GM23338 (cell line): ENCODE data around the gene PAM. TPM values are rescaled to one million over a fixed set of nuclear protein-coding genes. Genes with fewer than 3 reads are reported as not detected.

Source experiments
- ATAC-seq: fragments of 200-7000 bp; cut with Tn5 transposase; 3 replicates; pipeline ENCODE4 v1.9.1; 2020
- DNase-seq: peaks from one replicate; pipeline ENCODE4 v3.0.0-alpha.2; 2015; ENCODE audit warnings: low spot score
- H2AFZ ChIP-seq: fragments of 200-600 bp; sonication (generic); 2 replicates; pipeline ENCODE4 v1.8.0; 2016; ENCODE audit warnings: antibody characterized with exemption, mild to moderate bottlenecking, moderate library complexity
- H3F3A ChIP-seq: fragments of 200-600 bp; sonication (generic); replicated peaks from 2 replicates; pipeline ENCODE4 v1.8.0; 2017; ENCODE audit warnings: antibody characterized with exemption, mixed run types, low read depth
- H3K27ac ChIP-seq: fragments of 200-600 bp; sonication (generic); 2 replicates; pipeline ENCODE4 v1.6.1; 2016; ENCODE audit warnings: low read depth
- H3K27me3 ChIP-seq: fragments of 200-600 bp; sonication (generic); 2 replicates; pipeline ENCODE4 v1.8.0; 2016; ENCODE audit warnings: mild to moderate bottlenecking, mixed run types, moderate library complexity; ENCODE audit not compliant: insufficient read depth
- H3K36me3 ChIP-seq: fragments of 200-600 bp; sonication (generic); 2 replicates; pipeline ENCODE4 v1.8.0; 2016; ENCODE audit warnings: mild to moderate bottlenecking; ENCODE audit not compliant: insufficient read depth
- H3K4me1 ChIP-seq: fragments of 200-600 bp; sonication (generic); 2 replicates; pipeline ENCODE4 v1.8.0; 2016; ENCODE audit warnings: mild to moderate bottlenecking, moderate library complexity; ENCODE audit not compliant: insufficient read depth
- H3K4me2 ChIP-seq: fragments of 200-600 bp; sonication (generic); 2 replicates; pipeline ENCODE4 v1.7.1; 2017; ENCODE audit warnings: mixed run types
- H3K4me3 ChIP-seq: fragments of 200-600 bp; sonication (generic); 2 replicates; pipeline ENCODE4 v1.6.1; 2016; ENCODE audit warnings: mixed run types
- H3K79me2 ChIP-seq: fragments of 200-600 bp; sonication (generic); replicated peaks from 2 replicates; pipeline ENCODE4 v1.8.0; 2017; ENCODE audit warnings: mild to moderate bottlenecking; ENCODE audit not compliant: insufficient read depth
- H3K9me2 ChIP-seq: fragments of 200-600 bp; sonication (generic); 2 replicates; pipeline ENCODE4 v1.8.0; 2017; ENCODE audit not compliant: insufficient read depth
- H4K20me1 ChIP-seq: fragments of 200-600 bp; sonication (generic); replicated peaks from 2 replicates; pipeline ENCODE4 v1.8.0; 2017; ENCODE audit warnings: mild to moderate bottlenecking; ENCODE audit not compliant: insufficient read depth
- H3K27ac Mint-ChIP-seq: 2 replicates; pipeline ENCODE4 v1.8.0; 2020; ENCODE audit warnings: inconsistent platforms, mild to moderate bottlenecking, moderate library complexity, mixed read lengths
- H3K27me3 Mint-ChIP-seq: 3 replicates; pipeline ENCODE4 v1.8.0; 2022; ENCODE audit warnings: low read depth, mild to moderate bottlenecking, moderate library complexity, mixed read lengths, inconsistent platforms; ENCODE audit not compliant: insufficient read depth, poor library complexity
- H3K36me3 Mint-ChIP-seq: 3 replicates; pipeline ENCODE4 v1.8.0; 2021; ENCODE audit warnings: low read depth, mild to moderate bottlenecking, inconsistent platforms, moderate library complexity, mixed read lengths
- H3K4me1 Mint-ChIP-seq: 3 replicates; pipeline ENCODE4 v1.8.0; 2020; ENCODE audit warnings: mild to moderate bottlenecking, inconsistent platforms, mixed read lengths
- H3K4me3 Mint-ChIP-seq: 3 replicates; pipeline ENCODE4 v1.8.0; 2021; ENCODE audit warnings: moderate library complexity, mild to moderate bottlenecking, inconsistent platforms, mixed read lengths
- H3K9me3 Mint-ChIP-seq: 3 replicates; pipeline ENCODE4 v1.8.0; 2020; ENCODE audit warnings: moderate library complexity, mild to moderate bottlenecking, inconsistent platforms, mixed read lengths
- CREB1 ChIP-seq: fragments of 250-450 bp; sonication (Bioruptor Pico); IDR thresholded peaks from 2 replicates; pipeline ENCODE4 v1.5.0; 2020; ENCODE audit warnings: low read depth, mild to moderate bottlenecking, moderate library complexity
- ETS1 ChIP-seq: IDR thresholded peaks from 2 replicates; pipeline ENCODE4 v1.6.1; 2016; ENCODE audit warnings: antibody characterized with exemption
- EZH2 ChIP-seq: fragments of 200-600 bp; sonication (generic); IDR thresholded peaks from one replicate; pipeline ENCODE4 v1.8.0; 2017; ENCODE audit warnings: antibody characterized with exemption, mild to moderate bottlenecking, low read depth; ENCODE audit not compliant: unreplicated experiment
- NANOG ChIP-seq: IDR thresholded peaks from 2 replicates; pipeline ENCODE4 v1.6.1; 2016; ENCODE audit warnings: antibody characterized with exemption, borderline replicate concordance
- POLR2AphosphoS5 ChIP-seq: IDR thresholded peaks from 2 replicates; pipeline ENCODE4 v1.6.1; 2016; ENCODE audit warnings: antibody characterized with exemption, low read depth
- STAT1 ChIP-seq: IDR thresholded peaks from one replicate; pipeline ENCODE4 v1.6.1; 2016; ENCODE audit warnings: antibody characterized with exemption; ENCODE audit not compliant: unreplicated experiment
- ZNF114 ChIP-seq: fragments of 250-450 bp; sonication (Bioruptor Pico); IDR thresholded peaks from 2 replicates; pipeline ENCODE4 v1.5.0; 2020; ENCODE audit warnings: mild to moderate bottlenecking, moderate library complexity
- ZNF462 ChIP-seq: fragments of 250-450 bp; sonication (Bioruptor Pico); IDR thresholded peaks from 2 replicates; pipeline ENCODE4 v1.5.0; 2020; ENCODE audit warnings: mild to moderate bottlenecking, moderate library complexity
- polyA plus RNA-seq: library from polyadenylated mRNA; unstranded; fragments of >200 nt; fragmentation: Nextera tagmentation; extraction: Ambion mirVana; gene quantifications from 2 replicates; pipeline ENCODE4 v1.2.1, GENCODE V29; 2016
- total RNA-seq: library from RNA; depleted of rRNA; stranded (reverse); fragments of >200 nt; shearing (Covaris generic); gene quantifications from 2 replicates; pipeline ENCODE4 v1.2.3, GENCODE V29; 2014

Gene PAM
- total and polyA plus RNA-seq, 2 experiments from 2014 or later: 33.9 to 79.4 TPM

- Histone ChIP-seq H3K27me3 (no peaks in the 10 kb centered on the region), H3K4me1 (peaks cover 4% of the 10 kb centered on the region; the same call in 1 of the 2 replicates), H3K79me2 (no peaks in the 10 kb centered on the region), H3K27ac (no peak overlapping the region), H2AFZ (no peak overlapping the region), H3K9me2 (peaks cover 3% of the 10 kb centered on the region; the same call in 1 of the 2 replicates), H3F3A (no peaks in the 10 kb centered on the region), H3K4me2 (no peak overlapping the region), H3K4me3 (no peak overlapping the region), H3K36me3 (no peaks in the 10 kb centered on the region), H4K20me1 (no peaks in the 10 kb centered on the region)
- no peak for DNase-seq
- Mint-ChIP-seq H3K27me3 (peaks cover 3% of the 10 kb centered on the region), H3K9me3 (peaks cover 8% of the 10 kb centered on the region; the same call in 2 of the 3 replicates), H3K4me3 (no peak overlapping the region), H3K36me3 (peaks cover 9% of the 10 kb centered on the region; the same call in 1 of the 3 replicates), H3K27ac (no peak overlapping the region), H3K4me1 (peaks cover 5% of the 10 kb centered on the region; the same call in 2 of the 3 replicates)
- TF ChIP-seq POLR2AphosphoS5: no peak
- ATAC-seq: no peak
Measured at GRCh38 chr5:102902647-102903046, 147.5 kb downstream of the PAM start.

GRCh38 chr5:102903074-102903871, 148.2 kb downstream of the PAM start:
- H3K4me1 ChIP-seq: peaks cover 4% of the 10 kb centered on the region; the same call in 1 of the 2 replicates
- Mint-ChIP-seq H3K9me3 (peaks cover 8% of the 10 kb centered on the region; the same call in 2 of the 3 replicates), H3K4me1 (peaks cover 5% of the 10 kb centered on the region; the same call in 2 of the 3 replicates), H3K4me3 (no peak overlapping the region), H3K27me3 (peaks cover 3% of the 10 kb centered on the region), H3K36me3 (peaks cover 9% of the 10 kb centered on the region; the same call in 1 of the 3 replicates), H3K27ac (0 out of 2 replicates have a peak overlapping the region, but pooled peaks have one; percentile 8)
- ATAC-seq (no peak), DNase-seq (no peak)
- no peaks in the 10 kb centered on the region for H3K27me3 ChIP-seq
- no peak overlapping the region for H3K27ac ChIP-seq
- no peaks in the 10 kb centered on the region for H3K79me2 ChIP-seq
- H3K4me2 ChIP-seq: no peak overlapping the region
- no peaks in the 10 kb centered on the region for H4K20me1 ChIP-seq
- H3K4me3 ChIP-seq: no peak overlapping the region
- peaks cover 3% of the 10 kb centered on the region; the same call in 1 of the 2 replicates for H3K9me2 ChIP-seq
- TF ChIP-seq ZNF114 (no peak), ETS1 (no peak), EZH2 (no peak), ZNF462 (CRISPR knock-in tag) (no peak), CREB1 (CRISPR knock-in tag) (no peak), STAT1 (no peak), POLR2AphosphoS5 (no peak), NANOG (no peak)
- no peaks in the 10 kb centered on the region for H3F3A ChIP-seq
- H2AFZ ChIP-seq: no peak overlapping the region
- no peaks in the 10 kb centered on the region for H3K36me3 ChIP-seq
